Endothelial cell (in vitro differentiated cells): ENCODE data around the gene CD200R1L. TPM values are rescaled to one million over a fixed set of nuclear protein-coding genes. Genes with fewer than 3 reads are reported as not detected.

ENCODE experiments used
- DNase-seq: peaks from one replicate; pipeline ENCODE4 v3.0.0; 2021; ENCODE audit warnings: low spot score
- H3K27ac Mint-ChIP-seq: one replicate; pipeline ENCODE4 v1.8.0; 2021; ENCODE audit warnings: mixed read lengths, inconsistent platforms; ENCODE audit not compliant: unreplicated experiment
- H3K27me3 Mint-ChIP-seq: one replicate; pipeline ENCODE4 v1.8.0; 2021; ENCODE audit warnings: mild to moderate bottlenecking, moderate library complexity, mixed read lengths, inconsistent platforms; ENCODE audit not compliant: unreplicated experiment
- H3K36me3 Mint-ChIP-seq: one replicate; pipeline ENCODE4 v1.8.0; 2021; ENCODE audit warnings: mild to moderate bottlenecking, low read depth, mixed read lengths, inconsistent platforms; ENCODE audit not compliant: unreplicated experiment
- H3K4me1 Mint-ChIP-seq: one replicate; pipeline ENCODE4 v1.8.0; 2021; ENCODE audit warnings: mild to moderate bottlenecking, mixed read lengths, inconsistent platforms; ENCODE audit not compliant: unreplicated experiment
- H3K4me3 Mint-ChIP-seq: one replicate; pipeline ENCODE4 v1.8.0; 2021; ENCODE audit warnings: mild to moderate bottlenecking, mixed read lengths, inconsistent platforms; ENCODE audit not compliant: unreplicated experiment
- H3K9me3 Mint-ChIP-seq: one replicate; pipeline ENCODE4 v1.8.0; 2021; ENCODE audit warnings: mixed read lengths, inconsistent platforms; ENCODE audit not compliant: unreplicated experiment
- total RNA-seq: library from RNA; stranded (reverse); fragmentation: NEBNext Ultra II Directional; extraction: Animal tissue kit (Norgen Biotek cat#: 25700); gene quantifications from one replicate; pipeline ENCODE4 v1.2.1, GENCODE V29; 2021; ENCODE audit not compliant: unreplicated experiment
- TF ChIP-seq, protein P1 (sequence below): fragments of 200-600 bp; sonication (generic); IDR thresholded peaks from one replicate; pipeline ENCODE4 v1.5.0; 2021; ENCODE audit warnings: antibody characterized with exemption; ENCODE audit not compliant: unreplicated experiment

The CD200R1L gene
- total RNA-seq, 1 donor from 2014 or later: not detected

DNA sequence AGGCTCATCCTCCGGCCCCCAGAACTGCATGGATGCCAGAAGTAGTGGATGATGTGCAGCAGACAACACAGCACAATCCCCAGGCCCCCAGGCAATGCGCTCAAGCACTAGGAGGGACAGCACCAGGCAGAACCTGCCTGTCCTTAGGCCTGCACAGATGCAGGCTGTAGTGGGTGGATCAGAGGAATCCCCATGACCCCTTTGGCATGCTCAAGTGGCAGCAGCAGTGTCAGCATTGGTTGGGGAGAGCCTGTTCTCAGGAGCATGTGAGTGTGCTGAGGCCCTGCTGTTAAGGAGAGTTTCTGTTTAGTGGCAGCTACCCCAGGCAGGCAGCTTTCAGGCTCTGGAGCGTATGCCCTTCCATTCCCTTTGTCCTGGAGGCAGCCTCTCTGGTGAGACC, 25.1 kb upstream of the CD200R1L start:
- no peak overlapping the region for H3K27ac Mint-ChIP-seq
- H3K9me3 Mint-ChIP-seq: no peaks in the 10 kb centered on the region
- H3K36me3 Mint-ChIP-seq: no peaks in the 10 kb centered on the region
- H3K4me3 Mint-ChIP-seq: no peak overlapping the region
- H3K4me1 Mint-ChIP-seq: no peaks in the 10 kb centered on the region
- TF ChIP-seq, protein P1, sequence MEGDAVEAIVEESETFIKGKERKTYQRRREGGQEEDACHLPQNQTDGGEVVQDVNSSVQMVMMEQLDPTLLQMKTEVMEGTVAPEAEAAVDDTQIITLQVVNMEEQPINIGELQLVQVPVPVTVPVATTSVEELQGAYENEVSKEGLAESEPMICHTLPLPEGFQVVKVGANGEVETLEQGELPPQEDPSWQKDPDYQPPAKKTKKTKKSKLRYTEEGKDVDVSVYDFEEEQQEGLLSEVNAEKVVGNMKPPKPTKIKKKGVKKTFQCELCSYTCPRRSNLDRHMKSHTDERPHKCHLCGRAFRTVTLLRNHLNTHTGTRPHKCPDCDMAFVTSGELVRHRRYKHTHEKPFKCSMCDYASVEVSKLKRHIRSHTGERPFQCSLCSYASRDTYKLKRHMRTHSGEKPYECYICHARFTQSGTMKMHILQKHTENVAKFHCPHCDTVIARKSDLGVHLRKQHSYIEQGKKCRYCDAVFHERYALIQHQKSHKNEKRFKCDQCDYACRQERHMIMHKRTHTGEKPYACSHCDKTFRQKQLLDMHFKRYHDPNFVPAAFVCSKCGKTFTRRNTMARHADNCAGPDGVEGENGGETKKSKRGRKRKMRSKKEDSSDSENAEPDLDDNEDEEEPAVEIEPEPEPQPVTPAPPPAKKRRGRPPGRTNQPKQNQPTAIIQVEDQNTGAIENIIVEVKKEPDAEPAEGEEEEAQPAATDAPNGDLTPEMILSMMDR: no peak
- H3K27me3 Mint-ChIP-seq: no peaks in the 10 kb centered on the region
- DNase-seq: no peak

DNA sequence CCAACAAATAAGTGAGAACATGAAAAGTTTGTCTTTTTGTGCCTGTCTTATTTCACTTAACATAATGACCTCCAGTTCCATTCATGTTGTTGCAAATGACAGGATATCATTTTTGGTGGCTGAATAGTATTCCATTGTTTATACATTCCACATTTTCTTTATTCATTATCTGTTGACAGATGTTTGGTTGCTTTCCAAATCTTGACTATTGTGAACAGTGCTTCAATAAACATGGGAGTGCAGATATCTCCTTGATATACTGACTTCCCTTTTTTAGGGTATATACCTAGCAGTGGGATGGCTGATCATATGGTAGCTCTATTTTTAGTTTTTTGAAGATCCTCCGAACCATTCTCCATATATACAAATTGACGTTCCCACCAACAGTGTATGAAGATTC, 19.1 kb upstream of the CD200R1L start:
- no peaks in the 10 kb centered on the region for H3K36me3 Mint-ChIP-seq
- TF ChIP-seq, protein P1: no peak
- DNase-seq: no peak
- no peaks in the 10 kb centered on the region for H3K27me3 Mint-ChIP-seq
- H3K4me3 Mint-ChIP-seq: no peak overlapping the region
- H3K27ac Mint-ChIP-seq: no peak overlapping the region
- H3K4me1 Mint-ChIP-seq: no peaks in the 10 kb centered on the region
- H3K9me3 Mint-ChIP-seq: no peaks in the 10 kb centered on the region

DNA sequence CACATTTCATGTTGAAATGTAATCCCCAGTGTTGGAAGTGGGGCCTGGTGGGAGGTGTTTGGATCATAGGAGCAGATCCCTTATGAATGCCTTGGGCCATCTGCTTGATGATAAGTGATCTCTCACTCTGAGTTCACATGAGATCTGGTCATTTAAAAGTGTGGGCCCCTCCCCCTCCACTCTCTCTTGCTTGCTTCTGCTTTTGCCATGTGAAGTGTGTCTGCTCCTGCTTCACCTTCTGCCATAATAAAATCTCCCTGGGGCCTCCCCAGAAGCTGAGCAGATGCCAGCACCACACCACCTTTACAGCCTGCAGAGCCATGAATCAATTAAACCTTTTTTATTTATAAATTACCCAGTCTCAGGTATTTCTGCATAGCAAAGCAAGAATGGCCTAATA, 14.2 kb upstream of the CD200R1L start:
- H3K27me3 Mint-ChIP-seq: no peaks in the 10 kb centered on the region
- no peak for DNase-seq
- H3K4me3 Mint-ChIP-seq: no peak overlapping the region
- H3K36me3 Mint-ChIP-seq: peaks cover 8% of the 10 kb centered on the region
- TF ChIP-seq, protein P1: no peak
- no peaks in the 10 kb centered on the region for H3K4me1 Mint-ChIP-seq
- peaks cover 8% of the 10 kb centered on the region for H3K9me3 Mint-ChIP-seq
- H3K27ac Mint-ChIP-seq: no peak overlapping the region

DNA sequence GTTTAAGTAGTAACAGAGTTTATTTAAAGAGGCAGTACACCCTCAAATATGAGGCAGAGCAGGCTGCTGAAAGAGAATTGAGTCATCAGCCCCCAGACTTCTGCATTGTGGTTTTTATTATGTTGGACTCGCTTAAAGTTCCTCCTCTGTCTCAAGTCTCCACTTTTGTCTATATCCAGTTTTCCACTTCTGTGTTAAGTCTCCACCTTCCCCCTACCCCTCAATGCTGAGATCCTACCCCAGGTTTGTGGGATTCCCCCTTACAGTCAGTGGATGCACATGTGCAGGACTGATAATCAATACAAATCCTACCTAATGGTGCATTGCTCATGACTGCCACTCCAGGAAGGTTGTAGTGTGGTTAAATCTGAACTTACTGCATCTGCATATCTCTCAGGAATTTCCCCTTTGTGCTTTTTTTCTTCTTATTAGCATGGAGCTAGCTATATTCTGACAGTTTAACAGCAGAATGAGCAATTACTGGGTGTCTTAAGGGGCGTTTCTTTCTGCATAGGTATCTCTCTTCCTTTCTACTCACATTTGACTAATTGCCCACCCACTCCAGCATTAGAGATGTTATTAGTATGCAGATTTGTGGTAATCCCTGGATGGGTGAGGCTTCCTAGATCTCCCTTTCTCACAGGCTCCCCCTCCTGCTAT, 11.9 kb upstream of the CD200R1L start:
- H3K9me3 Mint-ChIP-seq: peaks cover 8% of the 10 kb centered on the region
- no peak for DNase-seq
- no peak overlapping the region for H3K4me3 Mint-ChIP-seq
- no peaks in the 10 kb centered on the region for H3K4me1 Mint-ChIP-seq
- TF ChIP-seq, protein P1: no peak
- peaks cover 8% of the 10 kb centered on the region for H3K36me3 Mint-ChIP-seq
- H3K27me3 Mint-ChIP-seq: no peaks in the 10 kb centered on the region
- no peak overlapping the region for H3K27ac Mint-ChIP-seq

DNA sequence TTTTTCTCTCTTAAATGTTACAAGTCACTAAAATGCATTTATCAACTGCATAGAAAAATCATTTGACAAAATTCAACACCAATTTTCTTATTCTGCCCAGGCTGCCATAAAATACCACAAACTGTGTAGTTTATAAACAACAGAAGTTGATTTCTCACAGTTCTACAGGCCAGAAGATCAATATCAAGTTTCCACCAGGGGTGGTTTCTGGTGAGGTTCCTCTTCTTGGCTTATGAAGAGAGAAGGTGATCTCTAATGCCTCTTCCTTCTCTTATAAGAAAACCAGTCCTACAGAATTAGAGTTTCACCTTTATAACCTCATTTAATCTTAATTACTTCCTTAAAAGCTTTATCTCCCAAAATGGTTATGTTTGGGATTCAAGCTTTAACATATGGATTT, 10.9 kb upstream of the CD200R1L start:
- Mint-ChIP-seq H3K4me1 (no peaks in the 10 kb centered on the region), H3K27ac (no peak overlapping the region), H3K27me3 (no peaks in the 10 kb centered on the region), H3K4me3 (no peak overlapping the region), H3K36me3 (peaks cover 8% of the 10 kb centered on the region), H3K9me3 (peaks cover 8% of the 10 kb centered on the region)
- TF ChIP-seq, protein P1: no peak
- no peak for DNase-seq
